Measurements from ENCODE around the gene ARHGAP1. TPM values are rescaled to one million over a fixed set of nuclear protein-coding genes. Genes with fewer than 3 reads are reported as not detected.

ARHGAP1 gene
- total and polyA plus RNA-seq, 2 of the 13 experiments (the other 11 are each of a cell fraction or from before 2014, with no cell fraction given): 18.6 to 30.3 TPM

- TF ChIP-seq SRY (CRISPR knock-in tag; IDR thresholded peaks at IDR 0.05) (no peak), RARA (CRISPR knock-in tag; IDR thresholded peaks at IDR 0.05) (0 out of 2 replicates have a peak, but pooled peaks have one; percentile 14), ZGPAT (CRISPR knock-in tag; IDR thresholded peaks at IDR 0.05) (no peak), ATF6 (CRISPR knock-in tag; conservative IDR thresholded peaks at IDR 0.05) (no peak), MLX (CRISPR knock-in tag; IDR thresholded peaks at IDR 0.05) (no peak), ZNF557 (CRISPR knock-in tag; IDR thresholded peaks at IDR 0.05) (no peak), HCFC1 (IDR thresholded peaks at IDR 0.05; ENCODE audit: low read depth, low read length) (no peak), DNMT1 (CRISPR knock-in tag; IDR thresholded peaks at IDR 0.05) (no peak), SOX13 (IDR thresholded peaks at IDR 0.05) (no peak), SOX13 (CRISPR knock-in tag; conservative IDR thresholded peaks at IDR 0.05 in 1 of 2, IDR thresholded peaks at IDR 0.05 in 1 of 2) (0 out of 4 replicates have a peak, but pooled peaks of 1 of the 2 experiments have one; percentile 10), HOXA9 (CRISPR knock-in tag; IDR thresholded peaks at IDR 0.05; ENCODE audit: borderline replicate concordance) (no peak), MED8 (CRISPR knock-in tag; IDR thresholded peaks at IDR 0.05; ENCODE audit: insufficient replicate concordance) (no peak), MNT (IDR thresholded peaks at IDR 0.05) (no peak), PHB2 (IDR thresholded peaks at IDR 0.05; ENCODE audit: partially characterized antibody) (no peak)
- TF ChIP-seq, protein P1, sequence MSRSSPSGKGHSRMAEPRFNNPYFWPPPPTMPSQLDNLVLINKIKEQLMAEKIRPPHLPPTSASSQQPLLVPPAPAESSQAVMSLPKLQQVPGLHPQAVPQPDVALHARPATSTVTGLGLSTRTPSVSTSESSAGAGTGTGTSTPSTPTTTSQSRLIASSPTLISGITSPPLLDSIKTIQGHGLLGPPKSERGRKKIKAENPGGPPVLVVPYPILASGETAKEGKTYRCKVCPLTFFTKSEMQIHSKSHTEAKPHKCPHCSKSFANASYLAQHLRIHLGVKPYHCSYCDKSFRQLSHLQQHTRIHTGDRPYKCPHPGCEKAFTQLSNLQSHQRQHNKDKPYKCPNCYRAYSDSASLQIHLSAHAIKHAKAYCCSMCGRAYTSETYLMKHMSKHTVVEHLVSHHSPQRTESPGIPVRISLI (CRISPR knock-in tag; IDR thresholded peaks at IDR 0.05; ENCODE audit: borderline replicate concordance): peak; percentile 78; the same call in 1 of the 2 replicates
- TF ChIP-seq, protein P2, sequence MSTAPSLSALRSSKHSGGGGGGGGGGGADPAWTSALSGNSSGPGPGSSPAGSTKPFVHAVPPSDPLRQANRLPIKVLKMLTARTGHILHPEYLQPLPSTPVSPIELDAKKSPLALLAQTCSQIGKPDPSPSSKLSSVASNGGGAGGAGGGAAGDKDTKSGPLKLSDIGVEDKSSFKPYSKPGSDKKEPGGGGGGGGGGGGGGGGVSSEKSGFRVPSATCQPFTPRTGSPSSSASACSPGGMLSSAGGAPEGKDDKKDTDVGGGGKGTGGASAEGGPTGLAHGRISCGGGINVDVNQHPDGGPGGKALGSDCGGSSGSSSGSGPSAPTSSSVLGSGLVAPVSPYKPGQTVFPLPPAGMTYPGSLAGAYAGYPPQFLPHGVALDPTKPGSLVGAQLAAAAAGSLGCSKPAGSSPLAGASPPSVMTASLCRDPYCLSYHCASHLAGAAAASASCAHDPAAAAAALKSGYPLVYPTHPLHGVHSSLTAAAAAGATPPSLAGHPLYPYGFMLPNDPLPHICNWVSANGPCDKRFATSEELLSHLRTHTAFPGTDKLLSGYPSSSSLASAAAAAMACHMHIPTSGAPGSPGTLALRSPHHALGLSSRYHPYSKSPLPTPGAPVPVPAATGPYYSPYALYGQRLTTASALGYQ (CRISPR knock-in tag; IDR thresholded peaks at IDR 0.05): no peak
- TF ChIP-seq, protein P3, sequence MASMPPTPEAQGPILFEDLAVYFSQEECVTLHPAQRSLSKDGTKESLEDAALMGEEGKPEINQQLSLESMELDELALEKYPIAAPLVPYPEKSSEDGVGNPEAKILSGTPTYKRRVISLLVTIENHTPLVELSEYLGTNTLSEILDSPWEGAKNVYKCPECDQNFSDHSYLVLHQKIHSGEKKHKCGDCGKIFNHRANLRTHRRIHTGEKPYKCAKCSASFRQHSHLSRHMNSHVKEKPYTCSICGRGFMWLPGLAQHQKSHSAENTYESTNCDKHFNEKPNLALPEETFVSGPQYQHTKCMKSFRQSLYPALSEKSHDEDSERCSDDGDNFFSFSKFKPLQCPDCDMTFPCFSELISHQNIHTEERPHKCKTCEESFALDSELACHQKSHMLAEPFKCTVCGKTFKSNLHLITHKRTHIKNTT (CRISPR knock-in tag; IDR thresholded peaks at IDR 0.05): no peak
Observed at GRCh38 chr11:46633291-46634217, 66.9 kb downstream of the ARHGAP1 start (continued).

Measured in HepG2 (cell line).